Hepatocyte (in vitro differentiated cells): ENCODE measurements around the gene SNCG.
"Not testable (repeated sequence)": the region's sequence is repeated elsewhere in the genome, so short reads cannot be mapped to it uniquely, and the experiment has no call there.

Experiments used
- EZH2 ChIP-seq: fragments of 200-600 bp; sonication (generic); IDR thresholded peaks from 2 replicates; pipeline ENCODE4 v1.6.1; 2016; ENCODE audit warnings: antibody characterized with exemption, mild to moderate bottlenecking, borderline replicate concordance
- TF ChIP-seq, protein P1 (sequence below): fragments of 200-600 bp; sonication (generic); IDR thresholded peaks from 2 replicates; pipeline ENCODE4 v1.5.1; 2016; ENCODE audit warnings: antibody characterized with exemption, mild to moderate bottlenecking; ENCODE audit not compliant: poor library complexity

GRCh38 chr10:86947806-86948205 is 10.6 kb upstream of the SNCG start:
- TF ChIP-seq, protein P1, sequence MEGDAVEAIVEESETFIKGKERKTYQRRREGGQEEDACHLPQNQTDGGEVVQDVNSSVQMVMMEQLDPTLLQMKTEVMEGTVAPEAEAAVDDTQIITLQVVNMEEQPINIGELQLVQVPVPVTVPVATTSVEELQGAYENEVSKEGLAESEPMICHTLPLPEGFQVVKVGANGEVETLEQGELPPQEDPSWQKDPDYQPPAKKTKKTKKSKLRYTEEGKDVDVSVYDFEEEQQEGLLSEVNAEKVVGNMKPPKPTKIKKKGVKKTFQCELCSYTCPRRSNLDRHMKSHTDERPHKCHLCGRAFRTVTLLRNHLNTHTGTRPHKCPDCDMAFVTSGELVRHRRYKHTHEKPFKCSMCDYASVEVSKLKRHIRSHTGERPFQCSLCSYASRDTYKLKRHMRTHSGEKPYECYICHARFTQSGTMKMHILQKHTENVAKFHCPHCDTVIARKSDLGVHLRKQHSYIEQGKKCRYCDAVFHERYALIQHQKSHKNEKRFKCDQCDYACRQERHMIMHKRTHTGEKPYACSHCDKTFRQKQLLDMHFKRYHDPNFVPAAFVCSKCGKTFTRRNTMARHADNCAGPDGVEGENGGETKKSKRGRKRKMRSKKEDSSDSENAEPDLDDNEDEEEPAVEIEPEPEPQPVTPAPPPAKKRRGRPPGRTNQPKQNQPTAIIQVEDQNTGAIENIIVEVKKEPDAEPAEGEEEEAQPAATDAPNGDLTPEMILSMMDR, result not testable (repeated sequence)
- not testable (repeated sequence) for TF ChIP-seq EZH2
